ENCODE measurements around the gene NCAPG2. TPM values are rescaled to one million over a fixed set of nuclear protein-coding genes. Genes with fewer than 3 reads are reported as not detected.
"Not testable (repeated sequence)": the region's sequence is repeated elsewhere in the genome, so short reads cannot be mapped to it uniquely, and the experiment has no call there.

NCAPG2 gene
- polyA plus RNA-seq, 3 donors, result 1.1 to 3.1 (median 1.7) TPM

- Mint-ChIP-seq H3K4me3 (peak overlapping the region in 1 of 2 donors; percentile 19), H3K9me3 (peaks cover 3 to 17% (median 10%) of the 10 kb centered on the region in 7 donors), H3K27ac (peak overlapping the region in 3 of 7 donors; percentile 6 to 76 (median 28)), H3K27me3 (ENCODE audit: low read depth in 3 of 3) (no peaks in the 10 kb centered on the region), H3K36me3 (peaks cover 6 to 16% of the 10 kb centered on the region in 2 donors), H3K4me1 (peaks cover 44% of the 10 kb centered on the region)
- H3K79me2 ChIP-seq (ENCODE audit: insufficient read depth, low read length), result peaks cover 58% of the 10 kb centered on the region
- no peaks in the 10 kb centered on the region for H4K20me1 ChIP-seq (ENCODE audit: insufficient read depth, low read length)
- intact Hi-C loops (cut with micrococcal nuclease), result loop anchor here (5.0 to 10.0 kb wide), 3 partner anchors 111 to 149 kb away; partner anchors contain the start of genes DYNC2I1 (in 1 of the 2) and ESYT2 (in 1 of the 2)
- no peak overlapping the region for H3K9ac ChIP-seq (ENCODE audit: insufficient read depth, low read length, poor library complexity, severe bottlenecking)
- peak overlapping the region; percentile 93 for H3K4me2 ChIP-seq (replicated peaks; ENCODE audit: extremely low read depth, low read length, poor library complexity, severe bottlenecking)
- no peaks in the 10 kb centered on the region for H3K27me3 ChIP-seq (ENCODE audit: control insufficient read depth in 2 of 2, insufficient read depth in 2 of 2, low read length in 2 of 2)
- H3K4me1 ChIP-seq (ENCODE audit: control insufficient read depth in 1 of 2, insufficient read depth in 2 of 2, low read length in 2 of 2), result peaks cover 48 to 64% of the 10 kb centered on the region in 2 donors
- peaks cover 0 to 12% of the 10 kb centered on the region in 2 donors for H3K9me3 ChIP-seq (replicated peaks in 1 of 2; ENCODE audit: control insufficient read depth in 1 of 2, insufficient read depth in 1 of 2, low read length in 2 of 2)
- peak overlapping the region in 1 of 2 donors; percentile 95 for H3K27ac ChIP-seq (ENCODE audit: low read depth in 1 of 2, low read length in 2 of 2)
- H3K36me3 ChIP-seq (replicated peaks in 1 of 2; ENCODE audit: control insufficient read depth in 1 of 2, insufficient read depth in 2 of 2, low read length in 2 of 2), result peaks cover 0 to 4% of the 10 kb centered on the region in 2 donors
- TF ChIP-seq CTCF (IDR thresholded peaks at IDR 0.05), result no peak
- H3K4me3 ChIP-seq (replicated peaks in 1 of 3; ENCODE audit: low read depth in 2 of 3, low read length in 3 of 3), result peak overlapping the region in 1 of 3 experiments; percentile 96
- WGBS (ENCODE audit: insufficient coverage), result 65% methylated on average over 2 of the region's 5 CpGs
- H2AFZ ChIP-seq (ENCODE audit: insufficient read depth, low read depth, low read length, poor library complexity, severe bottlenecking), result no peak overlapping the region
- DNase-seq, result no peak
These were observed 1.7 kb upstream of the NCAPG2 start for GRCh38 chr7:158706273-158706704.

- Histone ChIP-seq H3K4me1 (ENCODE audit: control insufficient read depth in 1 of 2, insufficient read depth in 2 of 2, low read length in 2 of 2) (peaks cover 39 to 55% of the 10 kb centered on the region in 2 donors), H4K20me1 (ENCODE audit: insufficient read depth, low read length) (no peaks in the 10 kb centered on the region), H3K79me2 (ENCODE audit: insufficient read depth, low read length) (peaks cover 68% of the 10 kb centered on the region), H3K4me3 (replicated peaks in 1 of 3; ENCODE audit: low read depth in 2 of 3, low read length in 3 of 3) (peak overlapping the region; percentile 78 to 96 (median 87)), H3K27ac (ENCODE audit: low read depth in 1 of 2, low read length in 2 of 2) (peak overlapping the region; percentile 88 to 95), H3K9me3 (replicated peaks in 1 of 2; ENCODE audit: control insufficient read depth in 1 of 2, insufficient read depth in 1 of 2, low read length in 2 of 2) (peaks cover 0 to 12% of the 10 kb centered on the region in 2 donors), H3K4me2 (replicated peaks; ENCODE audit: extremely low read depth, low read length, poor library complexity, severe bottlenecking) (peak overlapping the region; percentile 93), H3K36me3 (replicated peaks in 1 of 2; ENCODE audit: control insufficient read depth in 1 of 2, insufficient read depth in 2 of 2, low read length in 2 of 2) (peaks cover under 1 to 14% of the 10 kb centered on the region in 2 donors), H3K27me3 (ENCODE audit: control insufficient read depth in 2 of 2, insufficient read depth in 2 of 2, low read length in 2 of 2) (no peaks in the 10 kb centered on the region), H2AFZ (ENCODE audit: insufficient read depth, low read depth, low read length, poor library complexity, severe bottlenecking) (peak overlapping the region; percentile 94), H3K9ac (ENCODE audit: insufficient read depth, low read length, poor library complexity, severe bottlenecking) (peak overlapping the region; percentile 95)
- DNase-seq, result no peak
- intact Hi-C loops (cut with micrococcal nuclease), result loop anchor here (5.0 to 10.0 kb wide), 3 partner anchors 112 to 149 kb away; partner anchors contain the start of genes DYNC2I1 (in 1 of the 2) and ESYT2 (in 1 of the 2)
- Mint-ChIP-seq H3K9me3 (peaks cover 3 to 13% (median 8%) of the 10 kb centered on the region in 7 donors), H3K36me3 (peaks cover 12 to 23% of the 10 kb centered on the region in 2 donors), H3K27ac (peak overlapping the region; percentile 69 to 92 (median 86)), H3K27me3 (ENCODE audit: low read depth in 3 of 3) (no peaks in the 10 kb centered on the region), H3K4me1 (peaks cover 39% of the 10 kb centered on the region), H3K4me3 (peak overlapping the region; percentile 74 to 84)
- peak; percentile 3 for TF ChIP-seq CTCF (IDR thresholded peaks at IDR 0.05)
- WGBS (ENCODE audit: insufficient coverage), result 0% methylated on average over 13 of the region's 22 CpGs
These were observed 738 bp upstream of the NCAPG2 start for GRCh38 chr7:158705234-158705850.

GRCh38 chr7:158703679-158704523 is 703 bp downstream of the NCAPG2 start:
- intact Hi-C loops (cut with micrococcal nuclease), result loop anchor here (10.0 kb wide), 2 partner anchors 121 to 151 kb away; partner anchors contain the start of genes DYNC2I1 (in 1 of the 2) and ESYT2 (in 1 of the 2)
- Histone ChIP-seq H3K27ac (ENCODE audit: low read depth in 1 of 2, low read length in 2 of 2) (peak overlapping the region; percentile 43 to 95), H3K36me3 (replicated peaks in 1 of 2; ENCODE audit: control insufficient read depth in 1 of 2, insufficient read depth in 2 of 2, low read length in 2 of 2) (peaks cover 3 to 15% of the 10 kb centered on the region in 2 donors), H3K9ac (ENCODE audit: insufficient read depth, low read length, poor library complexity, severe bottlenecking) (peak overlapping the region; percentile 82), H3K4me2 (replicated peaks; ENCODE audit: extremely low read depth, low read length, poor library complexity, severe bottlenecking) (peak overlapping the region; percentile 93), H3K4me1 (ENCODE audit: control insufficient read depth in 1 of 2, insufficient read depth in 2 of 2, low read length in 2 of 2) (peaks cover 25 to 40% of the 10 kb centered on the region in 2 donors), H2AFZ (ENCODE audit: insufficient read depth, low read depth, low read length, poor library complexity, severe bottlenecking) (peak overlapping the region; percentile 94), H3K9me3 (replicated peaks in 1 of 2; ENCODE audit: control insufficient read depth in 1 of 2, insufficient read depth in 1 of 2, low read length in 2 of 2) (peaks cover 0 to 12% of the 10 kb centered on the region in 2 donors), H3K4me3 (replicated peaks in 1 of 3; ENCODE audit: low read depth in 2 of 3, low read length in 3 of 3) (peak overlapping the region; percentile 73 to 96 (median 95)), H3K79me2 (ENCODE audit: insufficient read depth, low read length) (peaks cover 82% of the 10 kb centered on the region)
- Mint-ChIP-seq H3K9me3 (peaks cover 3 to 13% (median 8%) of the 10 kb centered on the region in 7 donors), H3K4me1 (peaks cover 31% of the 10 kb centered on the region), H3K4me3 (peak overlapping the region; percentile 74 to 83), H3K27ac (peak overlapping the region; percentile 46 to 92 (median 89)), H3K36me3 (peaks cover 12 to 29% of the 10 kb centered on the region in 2 donors)
- not testable (repeated sequence) for H4K20me1 ChIP-seq (ENCODE audit: insufficient read depth, low read length); H3K27me3 ChIP-seq (ENCODE audit: control insufficient read depth in 2 of 2, insufficient read depth in 2 of 2, low read length in 2 of 2); DNase-seq; H3K27me3 Mint-ChIP-seq (ENCODE audit: low read depth in 3 of 3)
- 16% methylated on average over 20 of the region's 23 CpGs for WGBS (ENCODE audit: insufficient coverage)
